Measurements from ENCODE around the gene HDAC4. TPM values are rescaled to one million over a fixed set of nuclear protein-coding genes. Genes with fewer than 3 reads are reported as not detected.

Gene HDAC4
- total and polyA plus RNA-seq, 2 experiments from 2014 or later, result 9.3 to 10.8 TPM

DNA sequence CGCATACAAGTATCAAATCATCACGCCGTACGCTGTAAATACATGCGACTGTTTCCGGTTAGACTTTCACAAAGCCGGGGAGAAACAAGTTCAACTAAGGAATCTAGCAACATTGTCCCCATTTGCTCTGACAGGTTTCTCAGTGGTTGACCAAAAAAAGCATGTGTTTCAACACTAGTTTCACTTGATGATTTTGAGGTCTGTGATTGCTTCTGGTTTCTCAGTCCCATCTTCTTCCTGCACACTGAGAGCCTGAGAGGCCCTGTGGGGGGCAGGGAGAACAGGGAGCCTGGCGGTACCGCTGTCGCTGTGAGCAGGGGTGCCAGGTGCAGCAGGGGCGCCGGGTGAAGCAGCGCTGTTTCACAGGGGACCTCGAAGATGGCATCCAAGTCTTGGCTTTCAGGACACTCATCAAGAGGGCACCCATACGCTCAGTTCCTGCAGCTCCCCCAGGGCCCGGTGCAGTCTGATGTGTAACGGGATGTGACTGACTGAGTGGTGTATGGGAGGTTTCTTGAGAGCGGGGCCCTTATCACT lies 282.1 kb downstream of the HDAC4 start:
- Histone ChIP-seq H4K20me1 (ENCODE audit: insufficient read depth, poor library complexity, severe bottlenecking) (no peaks in the 10 kb centered on the region), H3K36me3 (replicated peaks; ENCODE audit: insufficient read depth, low read depth) (no peaks in the 10 kb centered on the region), H3K4me2 (no peak overlapping the region), H3K4me3 (no peak overlapping the region), H3K79me2 (no peaks in the 10 kb centered on the region), H3K9me3 (ENCODE audit: low read depth) (no peaks in the 10 kb centered on the region), H2AFZ (no peak overlapping the region), H3K9me2 (replicated peaks; ENCODE audit: insufficient read depth) (no peaks in the 10 kb centered on the region), H3K4me1 (ENCODE audit: insufficient read depth) (peaks cover 10% of the 10 kb centered on the region), H3K27ac (no peak overlapping the region), H3K27me3 (no peaks in the 10 kb centered on the region)
- DNase-seq (ENCODE audit: low spot score), result no peak
- WGBS (ENCODE audit: low lambda C conversion rate, missing lambda C conversion rate), result 94% methylated on average over 18 of the region's 18 CpGs
- TF ChIP-seq EZH2 (IDR thresholded peaks at IDR 0.05; ENCODE audit: borderline replicate concordance) (no peak), EZH2phosphoT487 (IDR thresholded peaks at IDR 0.05; ENCODE audit: low read depth, severe bottlenecking, unreplicated experiment) (no peak)
- TF ChIP-seq, protein P1, sequence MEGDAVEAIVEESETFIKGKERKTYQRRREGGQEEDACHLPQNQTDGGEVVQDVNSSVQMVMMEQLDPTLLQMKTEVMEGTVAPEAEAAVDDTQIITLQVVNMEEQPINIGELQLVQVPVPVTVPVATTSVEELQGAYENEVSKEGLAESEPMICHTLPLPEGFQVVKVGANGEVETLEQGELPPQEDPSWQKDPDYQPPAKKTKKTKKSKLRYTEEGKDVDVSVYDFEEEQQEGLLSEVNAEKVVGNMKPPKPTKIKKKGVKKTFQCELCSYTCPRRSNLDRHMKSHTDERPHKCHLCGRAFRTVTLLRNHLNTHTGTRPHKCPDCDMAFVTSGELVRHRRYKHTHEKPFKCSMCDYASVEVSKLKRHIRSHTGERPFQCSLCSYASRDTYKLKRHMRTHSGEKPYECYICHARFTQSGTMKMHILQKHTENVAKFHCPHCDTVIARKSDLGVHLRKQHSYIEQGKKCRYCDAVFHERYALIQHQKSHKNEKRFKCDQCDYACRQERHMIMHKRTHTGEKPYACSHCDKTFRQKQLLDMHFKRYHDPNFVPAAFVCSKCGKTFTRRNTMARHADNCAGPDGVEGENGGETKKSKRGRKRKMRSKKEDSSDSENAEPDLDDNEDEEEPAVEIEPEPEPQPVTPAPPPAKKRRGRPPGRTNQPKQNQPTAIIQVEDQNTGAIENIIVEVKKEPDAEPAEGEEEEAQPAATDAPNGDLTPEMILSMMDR (IDR thresholded peaks at IDR 0.05; ENCODE audit: poor library complexity), result no peak

DNA sequence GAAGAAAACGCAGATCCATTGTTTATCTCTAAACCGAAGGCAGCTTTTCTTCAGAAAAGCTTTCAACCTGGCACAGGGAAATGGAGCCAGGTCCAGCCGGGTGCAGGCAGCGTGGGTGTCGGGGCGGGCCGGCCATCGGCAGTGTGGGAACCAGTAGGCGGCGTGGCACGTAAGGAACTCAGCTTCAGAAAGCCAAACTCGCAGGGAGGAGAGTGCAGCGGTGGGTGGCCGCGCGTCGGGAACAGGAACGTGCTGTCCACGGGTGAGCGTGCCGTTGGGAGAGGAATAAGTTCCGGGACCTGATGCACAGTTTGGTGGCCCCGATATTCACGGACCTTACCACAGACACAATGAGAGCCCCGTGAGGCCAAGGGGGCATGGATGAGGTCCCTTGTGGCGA lies 282.6 kb downstream of the HDAC4 start:
- Histone ChIP-seq H4K20me1 (ENCODE audit: insufficient read depth, poor library complexity, severe bottlenecking) (no peaks in the 10 kb centered on the region), H3K79me2 (no peaks in the 10 kb centered on the region), H3K36me3 (replicated peaks; ENCODE audit: insufficient read depth, low read depth) (no peaks in the 10 kb centered on the region), H3K9me3 (ENCODE audit: low read depth) (no peaks in the 10 kb centered on the region), H3K27me3 (no peaks in the 10 kb centered on the region), H2AFZ (no peak overlapping the region), H3K4me2 (no peak overlapping the region), H3K9me2 (replicated peaks; ENCODE audit: insufficient read depth) (no peaks in the 10 kb centered on the region), H3K27ac (no peak overlapping the region), H3K4me1 (ENCODE audit: insufficient read depth) (peaks cover 15% of the 10 kb centered on the region), H3K4me3 (no peak overlapping the region)
- DNase-seq (ENCODE audit: low spot score), result no peak
- WGBS (ENCODE audit: low lambda C conversion rate, missing lambda C conversion rate), result 91% methylated on average over 23 of the region's 26 CpGs
- TF ChIP-seq EZH2phosphoT487 (IDR thresholded peaks at IDR 0.05; ENCODE audit: low read depth, severe bottlenecking, unreplicated experiment), result no peak
- TF ChIP-seq EZH2 (IDR thresholded peaks at IDR 0.05; ENCODE audit: borderline replicate concordance), result no peak
- TF ChIP-seq, protein P1 (IDR thresholded peaks at IDR 0.05; ENCODE audit: poor library complexity), result no peak

DNA sequence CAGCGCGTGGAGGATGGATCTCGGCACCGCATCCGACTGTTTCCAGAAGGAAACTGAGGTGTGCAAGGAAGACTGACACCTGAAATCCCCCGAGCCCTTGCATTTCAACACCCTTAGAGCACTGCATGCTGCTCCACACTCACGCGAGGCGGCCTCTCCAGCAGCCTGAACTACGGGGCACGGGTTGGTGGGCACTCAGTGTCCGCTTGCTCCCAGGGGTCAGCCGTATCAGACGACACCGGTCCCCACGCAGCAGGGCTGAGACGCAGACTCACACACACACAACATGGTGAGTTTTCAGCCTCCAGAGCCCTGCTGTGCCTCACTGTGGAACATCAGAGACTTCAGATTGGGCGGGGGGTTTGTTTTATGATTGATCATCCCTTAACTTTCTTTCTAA lies 283.0 kb downstream of the HDAC4 start:
- peaks cover 19% of the 10 kb centered on the region for H3K4me1 ChIP-seq (ENCODE audit: insufficient read depth)
- no peaks in the 10 kb centered on the region for H4K20me1 ChIP-seq (ENCODE audit: insufficient read depth, poor library complexity, severe bottlenecking)
- no peaks in the 10 kb centered on the region for H3K27me3 ChIP-seq

More for the DNA sequence above, 283.0 kb downstream of the HDAC4 start:
- TF ChIP-seq EZH2 (IDR thresholded peaks at IDR 0.05; ENCODE audit: borderline replicate concordance) (no peak), EZH2phosphoT487 (IDR thresholded peaks at IDR 0.05; ENCODE audit: low read depth, severe bottlenecking, unreplicated experiment) (no peak)
- TF ChIP-seq, protein P1 (IDR thresholded peaks at IDR 0.05; ENCODE audit: poor library complexity), result no peak
- H3K9me2 ChIP-seq (replicated peaks; ENCODE audit: insufficient read depth), result no peaks in the 10 kb centered on the region
- H3K4me3 ChIP-seq, result no peak overlapping the region
- DNase-seq (ENCODE audit: low spot score), result no peak
- no peak overlapping the region for H2AFZ ChIP-seq
- H3K4me2 ChIP-seq, result no peak overlapping the region
- no peak overlapping the region for H3K27ac ChIP-seq
- no peaks in the 10 kb centered on the region for H3K36me3 ChIP-seq (replicated peaks; ENCODE audit: insufficient read depth, low read depth)
- no peaks in the 10 kb centered on the region for H3K79me2 ChIP-seq
- WGBS (ENCODE audit: low lambda C conversion rate, missing lambda C conversion rate), result 92% methylated on average over 18 of the region's 18 CpGs
- no peaks in the 10 kb centered on the region for H3K9me3 ChIP-seq (ENCODE audit: low read depth)
